ENCODE data around the gene POLA1. TPM values are rescaled to one million over a fixed set of nuclear protein-coding genes. Genes with fewer than 3 reads are reported as not detected.

Gene POLA1
- total RNA-seq, 1 donor from 2014 or later, result 12.3 TPM

GRCh38 chrX:24696294-24696693 lies 2.6 kb downstream of the POLA1 start:
- no peaks in the 10 kb centered on the region for H3K27me3 ChIP-seq (ENCODE audit: low read depth)
- intact Hi-C loops (cut with DNase I), result no loop called here
- no peak for TF ChIP-seq CTCF (IDR thresholded peaks at IDR 0.05)
- no peak overlapping the region for H3K27ac ChIP-seq
- H3K9me3 ChIP-seq, result no peaks in the 10 kb centered on the region
- no peak overlapping the region for H3K4me3 ChIP-seq
- H3K4me1 ChIP-seq, result peaks cover 9% of the 10 kb centered on the region
- no peak for ATAC-seq
- peaks cover 14% of the 10 kb centered on the region for H3K36me3 ChIP-seq
- no peak for DNase-seq

DNA sequence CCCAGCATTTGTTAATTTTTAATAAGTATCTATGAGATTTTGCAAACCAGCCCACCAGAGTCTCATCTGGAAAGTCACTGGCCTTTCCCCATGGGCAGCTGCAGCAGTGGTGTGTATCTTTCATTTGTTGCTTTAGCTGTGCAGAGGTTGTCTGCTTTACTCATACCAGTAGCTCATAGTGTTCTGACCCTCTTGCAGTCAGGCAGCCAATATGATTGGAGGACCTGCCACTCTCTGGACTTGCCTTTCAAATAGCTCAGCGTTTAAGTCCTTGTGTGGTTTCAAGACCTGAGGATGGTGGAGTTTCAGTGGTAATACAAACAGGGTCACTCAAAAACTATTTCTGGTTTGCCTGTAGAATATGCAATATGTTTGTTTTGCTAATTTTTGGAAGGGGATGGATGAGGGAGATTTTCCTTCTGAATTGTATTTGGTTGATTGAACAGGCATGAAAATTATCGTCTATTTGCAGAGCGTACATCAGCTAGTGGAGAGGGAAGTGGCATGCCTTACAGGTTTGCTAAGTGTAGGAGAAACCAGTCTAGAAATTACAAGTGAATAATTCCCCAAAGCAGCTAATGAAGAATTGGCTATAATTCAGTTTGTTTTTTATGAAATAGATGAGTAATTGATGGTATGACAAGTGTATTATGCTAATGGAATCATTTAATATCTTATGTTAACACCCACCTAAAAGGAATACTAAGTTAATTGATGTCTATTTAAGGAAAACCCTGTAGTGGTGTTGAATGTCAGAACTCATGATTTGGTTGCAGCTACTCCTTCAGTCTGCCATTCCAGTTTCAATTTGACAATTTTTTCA lies 8.9 kb downstream of the POLA1 start:
- H3K36me3 ChIP-seq, result peaks cover 43% of the 10 kb centered on the region
- TF ChIP-seq CTCF (IDR thresholded peaks at IDR 0.05), result no peak

DNA sequence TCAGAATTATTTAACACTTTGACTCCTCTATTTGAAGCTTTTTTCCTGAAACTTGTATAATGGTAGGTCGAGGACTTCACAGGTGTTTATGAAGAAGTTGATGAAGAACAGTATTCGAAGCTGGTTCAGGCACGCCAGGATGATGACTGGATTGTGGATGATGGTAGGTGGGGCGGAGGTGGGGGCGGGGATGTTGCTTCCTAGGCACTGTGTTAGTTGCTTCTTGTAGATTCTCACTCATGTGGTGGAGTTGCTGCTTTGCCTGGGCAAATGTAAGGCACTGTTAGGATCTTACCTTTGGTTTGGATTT lies 9.4 kb downstream of the POLA1 start:
- H3K9me3 ChIP-seq, result no peaks in the 10 kb centered on the region
- H3K36me3 ChIP-seq, result peaks cover 43% of the 10 kb centered on the region
- H3K4me1 ChIP-seq, result no peaks in the 10 kb centered on the region
- ATAC-seq (no peak), DNase-seq (no peak)
- TF ChIP-seq CTCF (IDR thresholded peaks at IDR 0.05), result no peak
- H3K4me3 ChIP-seq, result no peak overlapping the region
- intact Hi-C loops (cut with DNase I), result no loop called here
- no peak overlapping the region for H3K27ac ChIP-seq
- no peaks in the 10 kb centered on the region for H3K27me3 ChIP-seq (ENCODE audit: low read depth)

More for the DNA sequence above, 8.9 kb downstream of the POLA1 start:
- Histone ChIP-seq H3K4me3 (no peak overlapping the region), H3K27ac (no peak overlapping the region), H3K27me3 (ENCODE audit: low read depth) (no peaks in the 10 kb centered on the region), H3K9me3 (no peaks in the 10 kb centered on the region), H3K4me1 (no peaks in the 10 kb centered on the region)
- ATAC-seq, result no peak
- no peak for DNase-seq
- intact Hi-C loops (cut with DNase I), result no loop called here

GRCh38 chrX:24718771-24719170 lies 25.1 kb downstream of the POLA1 start:
- intact Hi-C loops (cut with DNase I), result no loop called here
- H3K4me1 ChIP-seq, result no peaks in the 10 kb centered on the region
- no peak for DNase-seq
- peaks cover 36% of the 10 kb centered on the region for H3K36me3 ChIP-seq
- H3K4me3 ChIP-seq, result no peak overlapping the region
- H3K27me3 ChIP-seq (ENCODE audit: low read depth), result no peaks in the 10 kb centered on the region
- TF ChIP-seq CTCF (IDR thresholded peaks at IDR 0.05), result no peak
- H3K9me3 ChIP-seq, result no peaks in the 10 kb centered on the region
- no peak overlapping the region for H3K27ac ChIP-seq
- ATAC-seq, result no peak

DNA sequence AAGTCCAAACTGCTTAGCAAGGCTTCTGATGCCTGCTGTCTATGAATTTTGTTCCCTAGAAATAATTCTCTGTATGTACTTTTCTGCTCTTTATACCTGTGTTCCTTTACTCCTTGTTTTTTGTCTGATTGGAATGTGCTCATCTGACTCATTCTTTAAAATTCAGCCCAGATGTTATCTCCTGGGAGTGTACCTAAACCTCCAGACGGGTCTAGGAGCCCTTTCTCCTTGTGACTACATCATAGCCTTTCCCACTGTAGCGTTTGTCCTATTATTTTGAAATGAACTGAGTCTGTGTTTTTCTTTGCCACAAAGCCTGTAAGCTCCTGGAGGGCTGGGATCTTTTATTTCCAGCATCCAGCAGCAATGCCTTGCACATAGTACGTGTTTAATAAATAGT lies 26.3 kb downstream of the POLA1 start:
- Histone ChIP-seq H3K9me3 (no peaks in the 10 kb centered on the region), H3K36me3 (peaks cover 33% of the 10 kb centered on the region), H3K4me3 (no peak overlapping the region), H3K27me3 (ENCODE audit: low read depth) (no peaks in the 10 kb centered on the region), H3K4me1 (no peaks in the 10 kb centered on the region), H3K27ac (no peak overlapping the region)
- TF ChIP-seq CTCF (IDR thresholded peaks at IDR 0.05), result no peak
- no peak for ATAC-seq
- intact Hi-C loops (cut with DNase I), result no loop called here
- DNase-seq, result no peak
